Activated naive CD4-positive, alpha-beta T cell treated with anti-CD3 and anti-CD28 coated beads, Interleukin-2, amount 10 ng/mL, durations not matched to agents 7 days and 5 days (primary cell): ENCODE measurements around the gene C8G.

Source experiments
- CTCF ChIA-PET: fragments of 350-600 bp; sonication (Branson Sonifier 250); formaldehyde crosslinking; loops from one replicate; lab custom pipeline; 2021; ENCODE audit warnings: antibody characterized with exemption; lab: Charles Lee
- DNase-seq: peaks from one replicate; pipeline ENCODE4 v3.0.0-alpha.2; 2020
- H3K27ac Mint-ChIP-seq: one replicate; pipeline ENCODE4 v1.8.0; 2021; ENCODE audit warnings: mild to moderate bottlenecking, moderate library complexity, mixed read lengths
- H3K27me3 Mint-ChIP-seq: one replicate; pipeline ENCODE4 v1.8.0; 2021; ENCODE audit warnings: mild to moderate bottlenecking, mixed read lengths
- H3K36me3 Mint-ChIP-seq: one replicate; pipeline ENCODE4 v1.8.0; 2021; ENCODE audit warnings: mixed read lengths
- H3K4me1 Mint-ChIP-seq: one replicate; pipeline ENCODE4 v1.8.0; 2021; ENCODE audit warnings: mixed read lengths
- H3K4me3 Mint-ChIP-seq: one replicate; pipeline ENCODE4 v1.8.0; 2021; ENCODE audit warnings: mild to moderate bottlenecking, moderate library complexity, mixed read lengths
- H3K9me3 Mint-ChIP-seq: one replicate; pipeline ENCODE4 v1.8.0; 2021; ENCODE audit warnings: mixed read lengths

The C8G gene

GRCh38 chr9:136958473-136958872 lies 13.4 kb downstream of the C8G start:
- Mint-ChIP-seq H3K9me3 (peaks cover 7% of the 10 kb centered on the region), H3K27ac (no peak overlapping the region), H3K27me3 (peaks cover 21% of the 10 kb centered on the region), H3K36me3 (no peaks in the 10 kb centered on the region), H3K4me3 (no peak overlapping the region), H3K4me1 (peaks cover 31% of the 10 kb centered on the region)
- CTCF ChIA-PET: interaction anchor here (0.9 kb wide), 1 partner anchor 16 kb away, joined by 3 read pairs; no protein-coding TSS in a partner anchor
- DNase-seq: no peak

GRCh38 chr9:136958898-136959850 lies 14.1 kb downstream of the C8G start:
- H3K4me3 Mint-ChIP-seq: no peak overlapping the region
- H3K27ac Mint-ChIP-seq: no peak overlapping the region
- CTCF ChIA-PET: interaction anchor here (0.5 to 0.9 kb wide), 2 partner anchors 12 to 16 kb away, joined by 3 read pairs; no protein-coding TSS in a partner anchor
- H3K9me3 Mint-ChIP-seq: peaks cover 7% of the 10 kb centered on the region
- peaks cover 31% of the 10 kb centered on the region for H3K4me1 Mint-ChIP-seq
- DNase-seq: no peak
- peaks cover 21% of the 10 kb centered on the region for H3K27me3 Mint-ChIP-seq
- H3K36me3 Mint-ChIP-seq: no peaks in the 10 kb centered on the region

GRCh38 chr9:136960212-136960937 lies 15.3 kb downstream of the C8G start:
- Mint-ChIP-seq H3K9me3 (peaks cover 7% of the 10 kb centered on the region), H3K27ac (peak overlapping the region; percentile 92), H3K4me1 (peaks cover 41% of the 10 kb centered on the region), H3K4me3 (peak overlapping the region; percentile 47), H3K36me3 (no peaks in the 10 kb centered on the region), H3K27me3 (peaks cover 24% of the 10 kb centered on the region)
- DNase-seq: peak; percentile 49
- CTCF ChIA-PET: no interaction called here

- H3K27ac Mint-ChIP-seq: no peak overlapping the region
- H3K36me3 Mint-ChIP-seq: no peaks in the 10 kb centered on the region
- H3K4me1 Mint-ChIP-seq: peaks cover 47% of the 10 kb centered on the region
- no peak overlapping the region for H3K4me3 Mint-ChIP-seq
- H3K27me3 Mint-ChIP-seq: peaks cover 24% of the 10 kb centered on the region
- DNase-seq: no peak
- H3K9me3 Mint-ChIP-seq: peaks cover 7% of the 10 kb centered on the region
- CTCF ChIA-PET: no interaction called here
Observed at GRCh38 chr9:136960938-136961275, 15.9 kb downstream of the C8G start.

- CTCF ChIA-PET: no interaction called here
- Mint-ChIP-seq H3K27ac (no peak overlapping the region), H3K4me3 (no peak overlapping the region), H3K27me3 (peaks cover 30% of the 10 kb centered on the region), H3K4me1 (peaks cover 52% of the 10 kb centered on the region), H3K36me3 (no peaks in the 10 kb centered on the region), H3K9me3 (peaks cover 3% of the 10 kb centered on the region)
- no peak for DNase-seq
Observed at GRCh38 chr9:136961279-136962065, 16.4 kb downstream of the C8G start.

- peaks cover 31% of the 10 kb centered on the region for H3K27me3 Mint-ChIP-seq
- peak overlapping the region; percentile 81 for H3K27ac Mint-ChIP-seq
- CTCF ChIA-PET: no interaction called here
- no peaks in the 10 kb centered on the region for H3K9me3 Mint-ChIP-seq
- no peak for DNase-seq
- peaks cover 53% of the 10 kb centered on the region for H3K4me1 Mint-ChIP-seq
- H3K4me3 Mint-ChIP-seq: no peak overlapping the region
- H3K36me3 Mint-ChIP-seq: no peaks in the 10 kb centered on the region
Observed at GRCh38 chr9:136962163-136962562, 17.1 kb downstream of the C8G start.

- no peaks in the 10 kb centered on the region for H3K9me3 Mint-ChIP-seq
- no peak overlapping the region for H3K4me3 Mint-ChIP-seq
- H3K36me3 Mint-ChIP-seq: no peaks in the 10 kb centered on the region
- H3K4me1 Mint-ChIP-seq: peaks cover 53% of the 10 kb centered on the region
- peaks cover 31% of the 10 kb centered on the region for H3K27me3 Mint-ChIP-seq
- peak overlapping the region; percentile 81 for H3K27ac Mint-ChIP-seq
- CTCF ChIA-PET: no interaction called here
- no peak for DNase-seq
Observed at GRCh38 chr9:136962701-136963248, 17.7 kb downstream of the C8G start.

- no peak overlapping the region for H3K4me3 Mint-ChIP-seq
- no peaks in the 10 kb centered on the region for H3K36me3 Mint-ChIP-seq
- H3K27ac Mint-ChIP-seq: no peak overlapping the region
- H3K9me3 Mint-ChIP-seq: no peaks in the 10 kb centered on the region
- H3K27me3 Mint-ChIP-seq: peaks cover 30% of the 10 kb centered on the region
- CTCF ChIA-PET: no interaction called here
- no peak for DNase-seq
- peaks cover 53% of the 10 kb centered on the region for H3K4me1 Mint-ChIP-seq
Observed at GRCh38 chr9:136963341-136963740, 18.3 kb downstream of the C8G start.

- H3K27me3 Mint-ChIP-seq: peaks cover 26% of the 10 kb centered on the region
- peaks cover 53% of the 10 kb centered on the region for H3K4me1 Mint-ChIP-seq
- H3K27ac Mint-ChIP-seq: no peak overlapping the region
- no peak for DNase-seq
- H3K4me3 Mint-ChIP-seq: no peak overlapping the region
- H3K36me3 Mint-ChIP-seq: no peaks in the 10 kb centered on the region
- CTCF ChIA-PET: no interaction called here
- no peaks in the 10 kb centered on the region for H3K9me3 Mint-ChIP-seq
Observed at GRCh38 chr9:136963751-136964150, 18.7 kb downstream of the C8G start.

GRCh38 chr9:136964171-136964689 lies 19.2 kb downstream of the C8G start:
- Mint-ChIP-seq H3K4me3 (no peak overlapping the region), H3K9me3 (no peaks in the 10 kb centered on the region), H3K4me1 (peaks cover 51% of the 10 kb centered on the region), H3K27ac (no peak overlapping the region), H3K27me3 (peaks cover 24% of the 10 kb centered on the region), H3K36me3 (no peaks in the 10 kb centered on the region)
- no peak for DNase-seq
- CTCF ChIA-PET: no interaction called here

GRCh38 chr9:136964833-136965422 lies 19.9 kb downstream of the C8G start:
- Mint-ChIP-seq H3K4me3 (no peak overlapping the region), H3K27ac (no peak overlapping the region), H3K27me3 (peaks cover 26% of the 10 kb centered on the region), H3K4me1 (peaks cover 47% of the 10 kb centered on the region), H3K36me3 (no peaks in the 10 kb centered on the region), H3K9me3 (no peaks in the 10 kb centered on the region)
- no peak for DNase-seq
- CTCF ChIA-PET: no interaction called here

- peak; percentile 52 for DNase-seq
Observed at GRCh38 chr9:136965771-136966484, 20.9 kb downstream of the C8G start.

More at GRCh38 chr9:136965771-136966484, 20.9 kb downstream of the C8G start:
- H3K36me3 Mint-ChIP-seq: no peaks in the 10 kb centered on the region
- peaks cover 28% of the 10 kb centered on the region for H3K27me3 Mint-ChIP-seq
- no peaks in the 10 kb centered on the region for H3K9me3 Mint-ChIP-seq
- peak overlapping the region; percentile 81 for H3K27ac Mint-ChIP-seq
- H3K4me3 Mint-ChIP-seq: peak overlapping the region; percentile 33
- peaks cover 39% of the 10 kb centered on the region for H3K4me1 Mint-ChIP-seq
- CTCF ChIA-PET: no interaction called here
